HEK293 (cell line): ENCODE results near the gene RMDN3.

Experiments
- ATF2 ChIP-seq: fragments of 450-650 bp; formaldehyde crosslinking; IDR thresholded peaks from 2 replicates; pipeline ENCODE4 v1.5.1; 2016; ENCODE audit warnings: missing biosample characterization, missing genetic modification characterization, low read depth
- BCL6B ChIP-seq: fragments of 450-650 bp; formaldehyde crosslinking; IDR thresholded peaks from 2 replicates; pipeline ENCODE4 v1.5.1; 2017; ENCODE audit warnings: missing biosample characterization, missing genetic modification characterization
- IKZF3 ChIP-seq: fragments of 450-650 bp; IDR thresholded peaks from 2 replicates; pipeline ENCODE4 v1.5.0; 2018; ENCODE audit warnings: missing biosample characterization, mild to moderate bottlenecking, missing genetic modification characterization, moderate library complexity
- INSM2 ChIP-seq: fragments of 450-650 bp; formaldehyde crosslinking; IDR thresholded peaks from 2 replicates; pipeline ENCODE4 v1.5.1; 2016; ENCODE audit warnings: missing biosample characterization, missing genetic modification characterization
- OVOL3 ChIP-seq: fragments of 450-650 bp; formaldehyde crosslinking; IDR thresholded peaks from 2 replicates; pipeline ENCODE4 v1.5.1; 2016; ENCODE audit warnings: missing biosample characterization, missing genetic modification characterization
- PBX3 ChIP-seq: sonication (generic); formaldehyde crosslinking; IDR thresholded peaks from 2 replicates; pipeline ENCODE4 v1.8.1; 2022; ENCODE audit warnings: mild to moderate bottlenecking, moderate library complexity, missing genetic modification reagents
- PRDM1 ChIP-seq: fragments of 450-650 bp; formaldehyde crosslinking; IDR thresholded peaks from 2 replicates; pipeline ENCODE4; 2016; ENCODE audit warnings: missing biosample characterization, missing genetic modification characterization
- SCRT1 ChIP-seq: fragments of 450-650 bp; formaldehyde crosslinking; IDR thresholded peaks from 2 replicates; pipeline ENCODE4 v1.5.1; 2016; ENCODE audit warnings: missing biosample characterization, missing genetic modification characterization, borderline replicate concordance
- ZBTB26 ChIP-seq: fragments of 450-650 bp; formaldehyde crosslinking; optimal IDR thresholded peaks from 2 replicates; pipeline ENCODE3; 2016; ENCODE audit warnings: missing biosample characterization, mild to moderate bottlenecking, missing genetic modification characterization
- ZBTB6 ChIP-seq: fragments of 450-650 bp; formaldehyde crosslinking; IDR thresholded peaks from 2 replicates; pipeline ENCODE4 v1.5.1; 2017; ENCODE audit warnings: missing biosample characterization, missing genetic modification characterization
- ZFP69B ChIP-seq: fragments of 450-650 bp; formaldehyde crosslinking; IDR thresholded peaks from 2 replicates; pipeline ENCODE4 v1.5.1; 2016; ENCODE audit warnings: missing biosample characterization, missing genetic modification characterization
- ZIC2 ChIP-seq: fragments of 450-650 bp; formaldehyde crosslinking; IDR thresholded peaks from 2 replicates; pipeline ENCODE4 v1.5.1; 2016; ENCODE audit warnings: missing biosample characterization, missing genetic modification characterization
- ZNF280D ChIP-seq: fragments of 450-650 bp; formaldehyde crosslinking; IDR thresholded peaks from 2 replicates; pipeline ENCODE4 v1.5.1; 2016; ENCODE audit warnings: missing biosample characterization, missing genetic modification characterization
- ZNF350 ChIP-seq: fragments of 450-650 bp; formaldehyde crosslinking; IDR thresholded peaks from 2 replicates; pipeline ENCODE4 v1.5.0; 2017; ENCODE audit warnings: missing biosample characterization, mild to moderate bottlenecking, missing genetic modification characterization
- ZNF398 ChIP-seq: fragments of 450-650 bp; formaldehyde crosslinking; IDR thresholded peaks from 2 replicates; pipeline ENCODE4 v1.5.1; 2017; ENCODE audit warnings: missing biosample characterization, missing genetic modification characterization
- ZNF449 ChIP-seq: fragments of 450-650 bp; formaldehyde crosslinking; IDR thresholded peaks from 2 replicates; pipeline ENCODE4 v1.5.1; 2017; ENCODE audit warnings: missing biosample characterization, mild to moderate bottlenecking, missing genetic modification characterization, moderate library complexity
- ZNF623 ChIP-seq: fragments of 450-650 bp; formaldehyde crosslinking; IDR thresholded peaks from 2 replicates; pipeline ENCODE4 v1.5.1; 2016; ENCODE audit warnings: missing biosample characterization, missing genetic modification characterization
- ZNF654 ChIP-seq: fragments of 450-650 bp; formaldehyde crosslinking; IDR thresholded peaks from 2 replicates; pipeline ENCODE4 v1.5.1; 2016; ENCODE audit warnings: low read depth, missing biosample characterization, missing genetic modification characterization
- ZNF664 ChIP-seq: fragments of 450-650 bp; formaldehyde crosslinking; IDR thresholded peaks from 2 replicates; pipeline ENCODE4 v1.5.1; 2016; ENCODE audit warnings: missing biosample characterization, missing genetic modification characterization
- ZNF791 ChIP-seq: fragments of 450-650 bp; formaldehyde crosslinking; IDR thresholded peaks from 2 replicates; pipeline ENCODE4 v1.5.1; 2016; ENCODE audit warnings: missing biosample characterization, missing genetic modification characterization
- ZSCAN18 ChIP-seq: fragments of 450-650 bp; formaldehyde crosslinking; IDR thresholded peaks from 2 replicates; pipeline ENCODE4 v1.5.1; 2016; ENCODE audit warnings: missing biosample characterization, missing genetic modification characterization

The RMDN3 gene

GRCh38 chr15:40769274-40770146 lies 14.5 kb upstream of the RMDN3 start, which contains the start of gene C15orf62 (continued):
- TF ChIP-seq PBX3 (CRISPR knock-in tag), result no peak
- no peak for TF ChIP-seq BCL6B (tag by site-specific recombination)
- peak; percentile 93 for TF ChIP-seq ZIC2 (tag by site-specific recombination)
- TF ChIP-seq ZNF791 (tag by site-specific recombination), result no peak
- TF ChIP-seq PRDM1 (tag by site-specific recombination), result no peak
- TF ChIP-seq IKZF3 (tag by site-specific recombination), result no peak; the same call in 1 of the 2 replicates
- TF ChIP-seq ZBTB6 (tag by site-specific recombination), result no peak
- no peak for TF ChIP-seq ATF2 (tag by site-specific recombination)
- no peak for TF ChIP-seq ZNF664 (tag by site-specific recombination)
- TF ChIP-seq ZBTB26 (tag by site-specific recombination), result peak; percentile 13
- TF ChIP-seq ZNF623 (tag by site-specific recombination), result no peak
- no peak for TF ChIP-seq ZSCAN18 (tag by site-specific recombination)
- TF ChIP-seq ZNF398 (tag by site-specific recombination), result peak; percentile 88
- TF ChIP-seq ZNF449 (tag by site-specific recombination), result peak; percentile 80; the same call in 1 of the 2 replicates
- TF ChIP-seq ZNF280D, result no peak
- no peak for TF ChIP-seq ZNF654 (tag by site-specific recombination)
- no peak for TF ChIP-seq ZNF350 (tag by site-specific recombination)
- no peak for TF ChIP-seq OVOL3
- TF ChIP-seq ZFP69B (tag by site-specific recombination), result 0 out of 2 replicates have a peak, but pooled peaks have one; percentile 54
- TF ChIP-seq SCRT1, result peak; percentile 89
- TF ChIP-seq INSM2 (tag by site-specific recombination), result 0 out of 2 replicates have a peak, but pooled peaks have one; percentile 15
